ENCODE data around the gene XKR7. TPM values are rescaled to one million over a fixed set of nuclear protein-coding genes. Genes with fewer than 3 reads are reported as not detected.
"Not testable (repeated sequence)": the region's sequence is repeated elsewhere in the genome, so short reads cannot be mapped to it uniquely, and the experiment has no call there.

Gene XKR7
- total RNA-seq, 4 donors from 2014 or later = not detected

DNA sequence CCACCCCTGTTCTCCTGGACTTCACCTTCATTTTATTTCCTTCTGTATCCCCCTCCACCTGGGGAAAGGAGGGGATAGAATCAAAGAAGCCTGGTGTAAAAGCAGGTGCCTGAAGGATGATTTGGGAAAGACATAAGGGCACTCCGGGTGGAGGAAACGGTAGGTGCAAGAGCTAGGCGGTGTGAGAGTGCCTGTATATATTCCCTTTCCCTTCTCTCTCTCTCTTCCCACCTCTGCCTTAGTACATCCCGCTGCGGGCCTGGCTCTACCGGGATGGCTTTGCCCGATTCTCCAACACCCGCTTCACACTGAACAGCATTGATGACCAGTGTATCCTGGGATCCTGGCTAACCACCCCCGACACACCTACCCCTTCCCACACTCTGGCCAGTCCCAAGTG is 42.3 kb upstream of the XKR7 start:
- Histone ChIP-seq H3K36me3 (no peaks in the 10 kb centered on the region), H3K27ac (replicated peaks in 1 of 4) (no peak overlapping the region), H3K27me3 (peaks cover 0 to 44% (median 0%) of the 10 kb centered on the region in 4 donors), H3K4me3 (no peak overlapping the region), H3K9me3 (no peaks in the 10 kb centered on the region), H3K4me1 (no peaks in the 10 kb centered on the region)
- TF ChIP-seq EP300 (IDR thresholded peaks at IDR 0.05) (no peak), POLR2A (IDR thresholded peaks at IDR 0.05; ENCODE audit: low read depth) (no peak), POLR2AphosphoS5 (IDR thresholded peaks at IDR 0.05) (no peak)
- TF ChIP-seq, protein P1, sequence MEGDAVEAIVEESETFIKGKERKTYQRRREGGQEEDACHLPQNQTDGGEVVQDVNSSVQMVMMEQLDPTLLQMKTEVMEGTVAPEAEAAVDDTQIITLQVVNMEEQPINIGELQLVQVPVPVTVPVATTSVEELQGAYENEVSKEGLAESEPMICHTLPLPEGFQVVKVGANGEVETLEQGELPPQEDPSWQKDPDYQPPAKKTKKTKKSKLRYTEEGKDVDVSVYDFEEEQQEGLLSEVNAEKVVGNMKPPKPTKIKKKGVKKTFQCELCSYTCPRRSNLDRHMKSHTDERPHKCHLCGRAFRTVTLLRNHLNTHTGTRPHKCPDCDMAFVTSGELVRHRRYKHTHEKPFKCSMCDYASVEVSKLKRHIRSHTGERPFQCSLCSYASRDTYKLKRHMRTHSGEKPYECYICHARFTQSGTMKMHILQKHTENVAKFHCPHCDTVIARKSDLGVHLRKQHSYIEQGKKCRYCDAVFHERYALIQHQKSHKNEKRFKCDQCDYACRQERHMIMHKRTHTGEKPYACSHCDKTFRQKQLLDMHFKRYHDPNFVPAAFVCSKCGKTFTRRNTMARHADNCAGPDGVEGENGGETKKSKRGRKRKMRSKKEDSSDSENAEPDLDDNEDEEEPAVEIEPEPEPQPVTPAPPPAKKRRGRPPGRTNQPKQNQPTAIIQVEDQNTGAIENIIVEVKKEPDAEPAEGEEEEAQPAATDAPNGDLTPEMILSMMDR (IDR thresholded peaks at IDR 0.05) = no peak
- 45% methylated on average over 9 of the region's 9 CpGs for WGBS
- intact Hi-C loops (cut with DNase I) = no loop called here
- no peak for DNase-seq (ENCODE audit: extremely low spot score)

DNA sequence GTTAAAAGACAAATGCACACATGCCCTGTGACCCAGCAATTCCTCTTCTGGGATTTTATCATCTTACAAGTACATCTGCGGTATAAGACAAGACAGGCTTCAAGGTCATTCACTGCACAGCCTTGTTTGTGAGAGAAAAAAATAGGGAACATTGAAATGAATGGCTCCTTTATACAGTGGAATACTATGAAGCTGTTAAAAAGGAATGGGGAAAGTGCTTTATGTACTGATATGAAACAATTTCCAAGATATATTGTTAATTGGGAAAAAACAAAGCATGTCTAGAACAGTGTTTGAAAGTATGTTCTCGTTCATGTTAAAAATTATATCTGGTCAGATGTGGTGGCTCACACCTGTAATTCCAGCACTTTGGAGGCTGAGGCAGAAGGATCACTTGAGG is 41.5 kb upstream of the XKR7 start:
- intact Hi-C loops (cut with DNase I) = no loop called here
- TF ChIP-seq, protein P1 (IDR thresholded peaks at IDR 0.05) = no peak
- TF ChIP-seq EP300 (IDR thresholded peaks at IDR 0.05) (no peak), POLR2AphosphoS5 (IDR thresholded peaks at IDR 0.05) (no peak), POLR2A (IDR thresholded peaks at IDR 0.05; ENCODE audit: low read depth) (no peak)
- Histone ChIP-seq H3K4me1 (no peaks in the 10 kb centered on the region), H3K27ac (replicated peaks in 1 of 4) (no peak overlapping the region), H3K27me3 (peaks cover 0 to 45% (median 0%) of the 10 kb centered on the region in 4 donors), H3K9me3 (no peaks in the 10 kb centered on the region), H3K36me3 (no peaks in the 10 kb centered on the region), H3K4me3 (no peak overlapping the region)
- no peak for DNase-seq (ENCODE audit: extremely low spot score)
- WGBS = 86% methylated on average over 2 of the region's 2 CpGs

GRCh38 chr20:31927627-31928159 is 40.3 kb upstream of the XKR7 start:
- WGBS = 84% methylated on average over 8 of the region's 8 CpGs
- H3K4me3 ChIP-seq = no peak overlapping the region
- H3K4me1 ChIP-seq = no peaks in the 10 kb centered on the region
- H3K9me3 ChIP-seq = no peaks in the 10 kb centered on the region
- no peaks in the 10 kb centered on the region for H3K36me3 ChIP-seq
- intact Hi-C loops (cut with DNase I) = no loop called here
- peaks cover 0 to 43% (median 0%) of the 10 kb centered on the region in 4 donors for H3K27me3 ChIP-seq
- TF ChIP-seq, protein P1 (IDR thresholded peaks at IDR 0.05) = no peak
- TF ChIP-seq POLR2A (IDR thresholded peaks at IDR 0.05; ENCODE audit: low read depth) (no peak), POLR2AphosphoS5 (IDR thresholded peaks at IDR 0.05) (no peak), EP300 (IDR thresholded peaks at IDR 0.05) (no peak)
- no peak overlapping the region for H3K27ac ChIP-seq (replicated peaks in 1 of 4)
- DNase-seq (ENCODE audit: extremely low spot score) = no peak

- H3K36me3 ChIP-seq; H3K4me1 ChIP-seq; intact Hi-C loops (cut with DNase I); H3K4me3 ChIP-seq; H3K27ac ChIP-seq (replicated peaks in 1 of 4); H3K9me3 ChIP-seq; DNase-seq (ENCODE audit: extremely low spot score): not testable (repeated sequence)
- H3K27me3 ChIP-seq = peaks cover 0 to 26% (median 0%) of the 10 kb centered on the region in 4 donors
- whole genome bisulfite sequencing = 69% methylated on average over 4 of the region's 4 CpGs
Measured at GRCh38 chr20:31929631-31930030, 38.3 kb upstream of the XKR7 start.

DNA sequence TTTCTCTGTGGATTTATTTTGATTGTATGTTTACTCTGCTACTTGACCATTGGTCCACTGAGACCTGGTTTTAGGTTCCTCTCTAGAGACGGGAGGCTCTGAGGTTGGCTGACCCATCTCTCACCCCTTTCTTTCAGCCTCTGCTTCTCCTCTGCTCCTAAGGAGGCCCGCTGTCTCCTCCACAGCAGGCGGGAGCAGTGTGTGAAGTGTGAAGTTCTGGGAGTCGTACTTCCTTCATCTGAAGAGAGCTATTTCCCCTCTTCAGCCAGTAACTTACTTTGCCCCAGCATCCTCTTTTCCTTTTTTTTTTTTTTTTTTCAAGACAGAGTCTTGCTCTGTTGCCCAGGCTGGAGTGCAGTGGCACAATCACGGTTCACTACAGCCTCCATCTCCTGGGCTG is 37.2 kb upstream of the XKR7 start:
- 39% methylated on average over 5 of the region's 5 CpGs for WGBS
- DNase-seq (ENCODE audit: extremely low spot score) = no peak
- Histone ChIP-seq H3K4me3 (no peak overlapping the region), H3K4me1 (no peaks in the 10 kb centered on the region), H3K27ac (replicated peaks in 1 of 4) (no peak overlapping the region), H3K9me3 (no peaks in the 10 kb centered on the region), H3K27me3 (peaks cover 0 to 15% (median 0%) of the 10 kb centered on the region in 4 donors), H3K36me3 (no peaks in the 10 kb centered on the region)
- TF ChIP-seq EP300 (IDR thresholded peaks at IDR 0.05) (no peak), POLR2A (IDR thresholded peaks at IDR 0.05; ENCODE audit: low read depth) (no peak), POLR2AphosphoS5 (IDR thresholded peaks at IDR 0.05) (no peak)
- TF ChIP-seq, protein P1 (IDR thresholded peaks at IDR 0.05) = no peak
- intact Hi-C loops (cut with DNase I) = no loop called here

Data from esophagus muscularis mucosa (tissue), 4 donors.